D721Med (cell line): ENCODE measurements around the gene RSPO3.
"Not testable (repeated sequence)": the region's sequence is repeated elsewhere in the genome, so short reads cannot be mapped to it uniquely, and the experiment has no call there.

ENCODE experiments used
- DNase-seq: peaks from one replicate; pipeline ENCODE4 v3.0.0; 2011; ENCODE audit warnings: low spot score; ENCODE audit not compliant: insufficient read length
- FAIRE-seq: peaks from 2 replicates; lab custom pipeline; 2011; peaks lifted over from hg19 to GRCh38; lab: Jason Lieb, UNC
- TF ChIP-seq, protein P1 (sequence below): IDR thresholded peaks from 2 replicates; pipeline ENCODE4 v1.5.1; 2012; ENCODE audit warnings: mild to moderate bottlenecking, control low read depth; ENCODE audit not compliant: insufficient read depth; ENCODE audit errors: missing control alignments

RSPO3 gene

DNA sequence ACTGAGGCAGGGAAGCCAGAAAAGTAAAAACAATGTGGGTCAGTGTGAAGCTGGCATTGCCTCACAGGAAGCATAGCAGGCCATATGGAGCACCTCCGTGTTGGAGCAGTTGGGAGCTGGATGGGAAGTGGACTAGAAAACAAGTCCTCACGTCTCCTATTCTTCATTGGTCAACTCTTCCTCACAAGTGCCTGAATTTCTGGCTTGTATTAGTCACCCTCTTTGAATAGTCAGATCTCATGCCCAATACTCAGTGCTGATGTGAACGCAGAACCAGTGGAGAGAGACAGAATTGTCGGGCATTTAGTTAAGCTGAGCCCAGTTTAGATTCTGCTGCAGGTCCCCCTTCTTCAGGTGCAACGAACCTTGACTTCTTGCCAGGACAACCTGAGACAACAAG lies 22.3 kb upstream of the RSPO3 start:
- DNase-seq (no peak), FAIRE-seq (no peak)
- TF ChIP-seq, protein P1, sequence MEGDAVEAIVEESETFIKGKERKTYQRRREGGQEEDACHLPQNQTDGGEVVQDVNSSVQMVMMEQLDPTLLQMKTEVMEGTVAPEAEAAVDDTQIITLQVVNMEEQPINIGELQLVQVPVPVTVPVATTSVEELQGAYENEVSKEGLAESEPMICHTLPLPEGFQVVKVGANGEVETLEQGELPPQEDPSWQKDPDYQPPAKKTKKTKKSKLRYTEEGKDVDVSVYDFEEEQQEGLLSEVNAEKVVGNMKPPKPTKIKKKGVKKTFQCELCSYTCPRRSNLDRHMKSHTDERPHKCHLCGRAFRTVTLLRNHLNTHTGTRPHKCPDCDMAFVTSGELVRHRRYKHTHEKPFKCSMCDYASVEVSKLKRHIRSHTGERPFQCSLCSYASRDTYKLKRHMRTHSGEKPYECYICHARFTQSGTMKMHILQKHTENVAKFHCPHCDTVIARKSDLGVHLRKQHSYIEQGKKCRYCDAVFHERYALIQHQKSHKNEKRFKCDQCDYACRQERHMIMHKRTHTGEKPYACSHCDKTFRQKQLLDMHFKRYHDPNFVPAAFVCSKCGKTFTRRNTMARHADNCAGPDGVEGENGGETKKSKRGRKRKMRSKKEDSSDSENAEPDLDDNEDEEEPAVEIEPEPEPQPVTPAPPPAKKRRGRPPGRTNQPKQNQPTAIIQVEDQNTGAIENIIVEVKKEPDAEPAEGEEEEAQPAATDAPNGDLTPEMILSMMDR = no peak

DNA sequence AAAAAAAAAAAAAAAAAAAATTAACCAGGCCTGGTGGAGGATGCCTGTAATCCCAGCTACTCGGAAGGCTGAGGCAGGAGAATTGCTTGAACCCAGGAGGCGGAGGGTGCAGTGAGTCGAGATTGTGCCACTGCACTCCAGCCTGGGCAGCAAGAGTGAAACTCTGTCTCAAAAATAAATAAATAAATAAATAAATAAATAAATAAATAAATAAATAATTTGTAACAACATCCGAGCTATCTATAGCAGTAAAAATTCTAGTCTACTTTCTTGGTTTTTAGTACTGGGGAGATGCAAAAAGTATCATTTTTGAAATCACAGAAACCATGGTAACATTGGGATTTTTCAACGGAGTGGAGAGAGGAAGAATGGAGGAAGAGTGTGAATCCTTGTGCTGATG lies 21.0 kb upstream of the RSPO3 start:
- not testable (repeated sequence) for DNase-seq, FAIRE-seq

DNA sequence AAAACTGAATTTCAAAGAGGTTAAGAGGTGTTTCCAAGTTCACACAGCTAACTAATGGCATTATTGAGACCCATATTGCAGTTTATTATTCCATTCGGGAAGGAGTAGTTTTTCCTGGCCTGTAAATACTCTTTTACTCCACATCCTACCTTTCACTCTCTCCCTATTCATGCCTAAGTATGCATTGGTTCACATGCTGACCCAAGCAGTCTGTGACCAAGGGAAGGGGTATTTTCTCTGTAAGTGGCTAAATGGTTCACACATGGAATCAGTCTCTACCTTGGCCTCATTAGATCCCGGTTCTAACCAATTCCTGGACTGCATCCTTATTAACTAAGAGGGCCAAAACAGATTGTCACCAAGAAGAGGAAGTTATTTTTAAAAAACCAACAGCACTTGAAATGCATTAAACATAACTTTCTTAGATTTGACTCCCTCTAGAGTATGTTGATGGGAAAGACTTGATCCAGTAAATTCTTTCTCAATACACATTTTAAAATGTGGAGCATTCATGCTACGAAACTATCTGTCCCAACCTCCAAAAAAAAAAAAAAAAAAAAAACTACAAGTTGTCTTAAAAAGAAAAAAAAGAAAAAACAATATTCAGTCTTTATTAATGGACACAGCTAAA lies 17.8 kb upstream of the RSPO3 start:
- DNase-seq = no peak
- TF ChIP-seq, protein P1 = no peak
- no peak for FAIRE-seq

DNA sequence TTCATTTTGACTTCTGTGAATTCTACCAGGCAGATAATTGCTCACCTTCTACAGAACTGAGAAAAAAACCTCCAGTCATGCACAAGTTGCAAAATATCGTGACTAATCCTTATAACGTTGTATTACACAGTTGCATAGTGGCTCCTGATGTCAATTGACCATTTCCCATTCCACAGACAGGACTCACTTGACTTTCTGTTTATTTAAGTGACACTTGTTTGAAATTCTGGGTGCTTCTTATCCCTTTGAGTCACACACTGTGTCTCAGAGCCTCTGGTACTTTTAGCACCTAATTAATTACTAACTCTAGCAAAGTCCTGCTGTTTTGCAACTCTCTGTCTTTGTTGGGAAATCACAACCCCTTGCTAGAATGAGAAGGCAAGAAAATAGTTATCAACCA lies 16.2 kb upstream of the RSPO3 start:
- no peak for FAIRE-seq
- TF ChIP-seq, protein P1 = no peak
- DNase-seq = no peak

DNA sequence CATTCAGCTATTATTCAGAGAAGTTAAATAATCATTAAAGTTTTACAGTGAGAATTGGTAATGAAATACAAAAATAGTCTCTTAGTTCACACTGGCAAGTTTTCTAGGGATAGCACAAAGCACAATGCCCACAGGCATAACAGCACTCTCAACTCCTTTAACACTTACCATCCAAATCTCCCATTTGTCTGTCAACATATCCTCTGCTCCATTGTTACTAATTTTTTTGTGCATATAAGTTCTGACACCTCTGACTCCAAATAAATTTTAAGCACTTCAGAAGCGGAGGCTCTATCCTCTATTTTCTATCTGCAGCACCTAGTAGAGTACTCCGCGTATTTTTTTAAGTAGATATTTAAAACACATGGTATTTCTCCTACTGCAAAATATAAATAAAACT lies 15.6 kb upstream of the RSPO3 start:
- DNase-seq (no peak), FAIRE-seq (no peak)
- TF ChIP-seq, protein P1 = no peak

DNA sequence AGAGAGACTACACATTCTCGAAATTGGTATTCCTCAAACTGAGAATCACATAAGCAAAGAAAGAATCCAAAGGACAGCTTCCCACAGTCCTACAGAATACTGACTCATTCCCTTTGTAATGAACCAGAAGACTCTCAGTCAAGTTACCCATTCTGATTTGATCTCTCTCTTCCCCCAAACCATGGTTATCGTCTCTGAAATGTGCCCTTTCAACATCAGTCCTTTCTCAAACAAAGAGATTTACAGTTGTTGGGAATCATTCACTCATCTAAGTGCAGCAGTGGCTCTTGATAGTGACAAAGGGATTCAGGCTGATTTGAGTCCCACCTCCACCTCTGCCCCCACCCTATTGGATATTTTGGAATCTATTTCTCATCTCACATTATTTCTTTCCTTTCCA lies 15.0 kb upstream of the RSPO3 start:
- DNase-seq (no peak), FAIRE-seq (no peak)
- TF ChIP-seq, protein P1 = no peak

DNA sequence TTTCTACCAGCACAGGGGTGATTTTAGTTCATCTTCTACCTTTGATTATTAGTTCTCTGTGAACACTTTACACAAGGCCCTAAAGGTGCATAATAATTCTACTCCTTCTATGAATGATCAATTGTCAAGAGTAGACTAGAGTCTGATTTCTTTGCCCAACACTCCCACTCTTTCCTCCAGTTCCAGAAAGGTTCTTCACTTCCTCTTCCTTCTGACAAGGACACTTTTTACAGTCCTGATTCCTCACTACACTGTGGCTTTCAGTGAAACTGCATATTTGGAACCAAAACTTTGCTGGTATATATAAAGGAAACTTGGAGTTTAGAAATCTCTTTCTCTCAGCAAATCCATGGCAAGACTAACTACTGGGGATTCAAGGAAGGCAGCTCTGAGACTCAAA lies 10.6 kb upstream of the RSPO3 start:
- DNase-seq (no peak), FAIRE-seq (no peak)
- TF ChIP-seq, protein P1 = no peak

DNA sequence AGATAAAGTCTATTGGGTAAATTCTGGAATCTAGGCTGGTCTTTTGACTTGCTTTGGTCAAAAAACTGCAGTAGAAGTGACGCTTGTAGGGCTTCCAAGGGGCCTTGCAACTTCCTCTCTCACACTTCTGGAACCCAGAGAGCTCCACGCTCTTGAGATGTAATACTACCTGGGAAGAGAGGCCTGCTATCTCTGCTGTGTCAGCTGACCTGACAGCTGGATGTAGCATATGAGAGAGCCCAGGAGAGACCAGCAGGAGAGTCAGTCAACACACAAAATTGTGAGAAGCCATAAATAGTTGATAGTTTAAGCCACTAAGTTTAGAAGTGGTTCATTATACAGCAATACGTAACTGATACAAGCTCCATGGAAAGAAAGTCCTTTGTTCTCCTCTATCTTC lies 7.8 kb upstream of the RSPO3 start:
- DNase-seq = no peak
- TF ChIP-seq, protein P1 = no peak
- FAIRE-seq = no peak
